Measurements from ENCODE around the gene CEP104.

The CEP104 gene

DNA sequence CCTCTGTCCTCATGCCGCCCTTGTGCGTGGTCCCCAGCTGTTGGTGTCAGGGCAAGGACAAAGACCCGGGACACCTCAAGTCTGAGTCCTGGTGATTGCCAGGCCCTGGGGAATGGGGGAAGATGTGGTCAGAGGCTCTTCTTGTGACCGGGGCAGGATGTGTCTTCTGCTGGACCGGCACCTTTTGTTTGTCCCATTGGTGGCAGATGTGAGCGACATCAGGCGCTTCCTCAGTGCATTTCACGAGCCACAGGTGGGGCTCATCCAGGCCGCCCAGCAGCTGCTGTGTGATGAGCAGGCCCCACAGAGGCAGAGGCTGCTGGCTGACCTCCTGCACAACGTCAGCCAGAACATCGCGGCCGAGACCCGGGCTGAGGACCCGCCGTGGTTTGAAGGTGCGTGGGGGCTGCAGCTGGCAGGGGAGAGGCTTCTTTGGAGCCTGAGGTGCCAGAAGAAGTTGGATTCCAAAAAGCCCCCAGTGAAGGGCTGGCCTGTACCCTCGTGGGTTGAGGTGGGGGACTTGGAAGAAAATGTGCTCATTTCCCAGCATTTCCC is 8.7 kb upstream of the CEP104 start:
- DNase-seq: no peak

DNA sequence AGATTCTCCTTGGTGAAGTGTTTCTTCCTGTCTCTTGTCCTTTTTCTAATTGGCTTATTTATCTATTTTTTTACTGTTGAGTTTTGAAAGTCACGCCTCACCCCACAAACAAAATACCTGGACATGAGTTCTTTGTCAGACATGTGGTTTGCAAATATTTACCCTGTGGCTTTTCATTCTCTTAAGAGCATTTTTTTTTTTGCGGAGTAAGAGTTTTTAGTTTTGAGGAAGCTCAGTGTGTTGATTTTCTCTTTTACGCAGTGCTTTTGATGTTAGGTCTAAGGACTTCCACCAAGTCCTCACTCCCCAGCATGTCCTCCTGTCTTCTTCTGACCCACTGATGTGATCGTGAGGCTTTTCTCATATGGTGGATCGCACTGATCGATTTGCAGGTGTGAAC is 7.9 kb upstream of the CEP104 start:
- no peak for DNase-seq

DNA sequence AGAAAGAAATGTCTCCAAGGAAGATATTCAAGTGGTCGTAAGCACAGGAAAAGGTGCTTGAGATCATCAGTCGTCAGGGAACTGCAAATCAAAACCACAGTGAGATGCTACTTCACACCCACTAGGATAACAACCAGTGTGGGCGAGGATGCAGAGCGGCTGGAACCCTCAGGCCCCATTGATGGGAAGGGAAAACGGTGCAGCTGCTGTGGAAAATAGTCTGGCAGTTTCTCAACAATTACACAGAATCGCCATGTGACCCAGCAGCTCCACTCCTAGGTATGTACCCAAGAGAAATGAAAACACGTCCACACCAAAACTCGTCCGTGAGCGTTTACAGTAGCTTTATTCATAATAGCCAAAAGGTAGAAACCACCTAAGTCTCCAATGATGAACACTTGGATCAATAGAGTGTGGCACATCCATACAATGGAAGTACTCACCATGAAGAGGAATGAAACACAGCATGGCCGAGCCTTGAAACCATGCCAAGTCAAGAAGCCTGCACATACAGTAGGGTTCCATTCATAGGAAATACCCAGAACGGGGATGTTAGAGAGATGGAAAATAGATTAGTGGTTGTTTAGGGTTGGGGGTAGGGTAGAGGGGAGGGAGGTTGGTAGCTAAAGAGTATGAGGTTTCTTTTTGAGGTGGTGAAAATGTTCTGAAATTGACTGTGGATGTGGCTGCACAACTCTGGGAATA is 6.4 kb upstream of the CEP104 start:
- no peak for DNase-seq

DNA sequence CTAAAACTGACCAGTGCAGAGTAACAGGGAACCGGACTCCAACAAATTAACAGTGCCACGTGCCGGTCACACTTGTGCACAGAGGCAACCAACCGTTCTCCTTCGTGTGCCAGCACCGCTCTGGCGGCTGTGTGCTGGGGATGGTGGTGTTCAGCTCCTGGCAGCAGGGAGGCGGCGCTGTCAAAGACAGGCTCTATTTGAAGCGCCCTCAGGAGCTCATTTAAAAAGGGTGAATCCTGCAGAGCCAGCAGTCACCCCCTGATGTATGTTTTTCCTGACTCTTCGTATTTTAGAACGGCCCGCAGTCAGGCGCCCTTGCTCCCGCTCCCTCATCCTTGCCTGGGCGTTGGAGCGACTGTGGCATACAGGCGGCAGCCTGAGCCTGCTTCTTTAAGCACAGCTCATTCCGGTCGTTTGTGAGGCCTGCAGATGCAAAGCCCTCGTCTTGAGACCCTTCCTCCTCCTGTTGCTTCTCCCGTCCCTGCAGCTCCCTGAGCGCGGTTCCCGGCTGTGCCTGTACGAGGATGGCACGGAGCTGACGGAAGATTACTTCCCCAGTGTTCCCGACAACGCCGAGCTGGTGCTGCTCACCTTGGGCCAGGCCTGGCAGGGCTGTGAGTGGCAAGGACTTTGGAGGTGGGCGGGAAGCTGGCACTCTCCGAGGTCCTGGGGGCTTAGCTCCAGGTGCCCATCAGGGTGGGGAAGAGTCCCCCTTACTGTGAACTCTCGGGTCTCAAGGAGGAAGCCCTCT is 1.4 kb upstream of the CEP104 start:
- peak in 1 of 5 donors; percentile 8 for DNase-seq

DNA sequence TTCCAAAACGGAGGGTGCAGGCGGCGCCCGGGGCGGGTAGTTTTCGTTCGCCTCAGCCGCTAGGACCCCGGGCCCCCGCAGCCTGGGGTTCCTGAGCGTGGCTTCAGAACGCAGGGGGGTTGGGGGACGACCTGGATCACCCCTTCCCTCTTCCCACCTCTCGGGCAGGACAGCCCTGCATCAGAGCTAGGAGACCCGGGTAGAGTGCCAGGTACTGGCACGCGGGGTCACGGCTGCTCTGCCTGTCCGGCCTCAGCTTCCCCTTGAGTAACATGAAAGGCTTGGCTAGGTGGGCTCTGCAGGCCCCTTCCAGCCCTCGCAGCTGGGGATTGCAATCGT is 749 bp upstream of the CEP104 start:
- DNase-seq: no peak

DNA sequence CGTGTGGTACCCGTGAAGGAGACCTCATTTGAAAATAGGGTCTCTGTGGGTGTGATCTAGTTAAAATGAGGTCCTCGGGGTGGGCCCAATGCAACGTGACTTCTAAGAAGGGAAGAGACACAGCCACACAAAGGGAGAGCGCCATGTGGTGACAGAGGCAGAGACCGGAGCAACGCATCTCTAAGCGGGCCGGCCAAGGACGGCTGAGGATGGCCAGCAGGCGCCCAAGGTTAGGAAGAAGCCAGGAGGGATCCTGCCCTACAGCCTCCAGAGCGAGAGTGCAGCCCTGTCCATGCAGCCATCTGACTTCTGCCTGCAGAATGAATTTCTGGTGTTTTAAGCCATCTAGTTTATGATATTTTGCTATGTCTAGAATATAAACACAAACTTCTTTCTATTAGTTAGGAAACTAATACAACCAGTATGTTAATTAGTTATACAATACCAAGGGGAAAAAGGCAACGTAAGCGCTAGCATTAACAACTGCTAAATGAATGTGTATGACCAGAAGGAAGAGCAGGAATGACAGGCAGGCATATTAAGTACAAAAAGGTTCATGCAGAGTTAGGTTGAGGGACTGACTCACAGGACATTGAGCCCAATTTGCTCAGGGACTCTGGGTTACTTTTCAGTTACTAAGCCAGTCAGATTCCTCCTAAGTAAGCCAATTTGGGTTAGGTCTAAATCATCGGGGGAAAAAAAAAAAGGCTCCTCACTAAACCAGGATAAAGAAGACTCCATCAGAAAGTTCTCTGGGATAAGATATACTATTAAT is 4.1 kb downstream of the CEP104 start:
- no peak for DNase-seq

DNA sequence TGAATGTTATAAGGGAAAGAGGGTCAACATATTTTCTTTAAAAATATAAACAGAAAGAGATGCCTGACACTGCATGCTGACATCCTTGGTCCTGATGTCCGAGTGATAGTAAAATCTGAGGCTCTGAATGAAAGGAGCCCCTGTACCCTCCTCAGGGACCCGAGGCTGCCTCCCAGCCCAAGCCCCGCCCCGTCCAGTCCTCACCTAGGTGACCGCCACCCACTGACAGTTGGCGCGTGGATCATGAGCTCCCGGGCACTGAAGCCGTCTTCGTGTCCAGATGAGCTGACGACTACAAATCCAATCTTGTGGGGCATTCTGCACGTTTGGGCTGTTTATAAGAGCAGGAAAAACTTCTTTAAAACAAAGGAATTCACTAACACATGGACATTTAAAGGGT is 4.9 kb downstream of the CEP104 start:
- DNase-seq: no peak

DNA sequence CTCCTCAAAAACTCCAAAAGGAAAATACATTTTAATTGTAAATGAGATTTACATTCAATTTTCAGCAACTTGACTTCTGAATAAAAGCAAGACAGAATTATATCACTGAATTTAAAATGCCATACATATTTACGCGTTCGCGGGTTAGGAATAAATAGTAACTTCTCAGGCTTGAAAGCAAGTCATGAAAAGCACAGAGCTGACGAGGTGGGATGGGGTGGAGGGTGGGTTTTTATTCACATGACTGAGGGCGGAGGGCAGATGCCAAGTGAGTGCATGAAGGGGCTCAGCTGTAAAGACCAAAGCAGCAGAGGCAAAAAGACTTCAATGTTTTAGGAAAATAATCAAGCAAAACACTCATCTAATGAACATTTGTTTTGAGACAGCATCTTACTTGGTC is 5.7 kb downstream of the CEP104 start:
- DNase-seq: no peak

DNA sequence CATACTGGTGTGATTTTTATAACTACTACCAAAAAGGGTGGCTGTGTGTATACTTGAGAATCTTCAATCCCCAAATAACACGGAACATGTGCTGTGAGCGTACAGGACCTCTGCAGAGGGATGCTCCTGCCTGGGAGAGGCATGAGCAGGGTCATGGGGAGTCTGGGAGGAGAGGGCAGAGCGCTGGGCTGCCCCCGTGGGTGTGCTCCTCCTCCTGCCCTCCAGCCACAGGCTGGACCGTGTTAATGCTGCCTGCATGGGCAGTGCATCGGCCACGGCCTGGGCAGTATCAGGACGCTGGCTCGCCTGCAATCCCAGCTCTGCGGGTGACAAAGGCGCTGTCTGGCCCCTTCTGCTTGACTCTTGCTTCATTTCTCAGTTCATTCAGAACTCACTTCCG is 6.2 kb downstream of the CEP104 start:
- DNase-seq: no peak

DNA sequence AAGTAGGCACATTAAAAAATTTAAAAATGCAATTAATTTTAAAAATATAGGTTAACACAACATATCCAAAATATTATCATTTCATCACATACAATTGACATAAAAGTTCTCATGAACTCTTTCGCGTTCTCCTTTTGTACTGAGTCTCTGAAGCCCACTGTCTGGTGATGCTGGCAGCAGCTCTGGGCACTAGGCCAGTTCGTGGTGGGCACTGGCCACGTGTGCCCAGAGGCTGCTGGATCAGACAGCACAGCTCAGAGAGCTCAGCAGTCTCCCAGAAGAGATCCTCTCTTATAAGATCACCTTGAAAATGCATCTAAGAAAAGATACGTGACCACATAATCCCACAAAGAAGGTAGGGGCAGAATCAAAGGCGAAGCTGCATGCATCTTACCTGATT is 9.9 kb downstream of the CEP104 start:
- DNase-seq: no peak

DNA sequence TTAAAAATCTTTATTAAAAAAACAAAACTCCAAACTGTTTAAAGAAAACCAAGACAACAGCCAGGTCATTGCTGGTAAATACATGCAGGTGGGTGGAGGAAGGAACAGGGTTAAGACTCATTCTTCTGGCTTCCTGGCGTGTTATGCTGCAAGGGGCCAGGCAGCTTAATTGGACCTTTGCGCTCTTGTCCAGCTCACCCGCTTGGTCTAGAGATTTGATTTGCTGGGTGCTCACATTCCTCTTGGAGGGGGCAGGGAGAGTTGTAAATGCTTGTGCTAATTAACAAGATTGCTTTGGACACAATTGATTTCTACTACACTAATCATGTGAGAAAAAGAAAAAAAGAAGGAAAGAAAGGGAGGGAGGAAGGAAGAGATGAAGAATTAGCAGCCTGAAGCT is 10.5 kb downstream of the CEP104 start:
- no peak for DNase-seq

DNA sequence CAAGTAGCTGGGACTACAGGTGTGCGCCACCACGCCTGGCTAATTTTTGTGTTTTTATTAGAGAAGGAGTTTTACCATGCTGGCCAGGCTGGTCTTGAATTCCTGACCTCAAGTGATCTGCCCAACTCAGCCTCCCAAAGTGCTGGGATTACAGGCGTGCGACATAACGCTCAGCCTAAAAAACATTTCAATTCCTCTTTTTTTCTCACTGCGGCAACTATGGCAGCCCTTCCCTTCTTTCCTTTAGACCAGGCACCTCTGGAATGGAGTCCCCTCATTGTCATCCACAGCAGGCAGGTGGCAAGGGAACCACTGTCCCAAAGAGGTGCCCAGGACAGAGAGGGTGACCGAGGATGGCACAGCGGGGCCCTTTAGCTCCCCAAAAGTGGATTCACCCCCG is 14.1 kb downstream of the CEP104 start:
- no peak for DNase-seq

DNA sequence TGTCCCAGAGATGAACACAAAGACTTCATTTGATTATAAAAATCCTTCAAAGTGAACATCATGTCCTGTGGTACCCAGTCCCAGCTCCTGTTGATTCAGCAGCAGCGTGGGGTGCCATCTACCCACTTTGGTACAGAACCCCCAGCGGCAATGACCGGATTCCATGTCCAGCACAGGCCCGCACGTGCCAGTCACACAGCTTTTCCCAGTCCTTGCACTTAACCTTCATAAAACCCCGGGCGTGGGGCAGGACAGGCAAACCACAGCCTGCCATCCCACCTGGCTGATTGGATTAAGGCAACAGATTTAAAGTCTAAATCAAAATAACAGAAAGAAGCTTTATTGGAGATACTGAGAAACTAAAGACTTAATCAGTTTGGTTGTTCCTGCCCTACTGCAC is 15.5 kb downstream of the CEP104 start:
- no peak for DNase-seq

DNA sequence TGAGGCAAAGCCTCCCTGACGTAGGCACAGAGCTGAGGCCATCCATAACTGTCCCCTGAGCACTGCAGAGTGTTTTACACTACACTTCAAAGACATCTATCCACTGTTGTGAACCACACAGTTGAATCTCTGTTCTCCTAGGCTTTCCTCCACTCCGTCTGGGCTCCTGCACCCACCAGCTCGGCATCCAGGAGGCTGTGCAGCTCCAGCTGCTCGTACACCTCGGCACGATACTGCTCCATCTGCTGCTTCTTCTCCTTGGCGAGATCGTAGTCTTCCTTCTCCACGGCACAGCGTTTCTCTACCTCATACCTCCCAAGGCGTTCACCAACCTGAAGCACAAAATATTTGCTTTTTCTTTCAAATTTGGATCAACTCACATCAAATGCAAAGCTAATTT is 18.2 kb downstream of the CEP104 start:
- DNase-seq: no peak

DNA sequence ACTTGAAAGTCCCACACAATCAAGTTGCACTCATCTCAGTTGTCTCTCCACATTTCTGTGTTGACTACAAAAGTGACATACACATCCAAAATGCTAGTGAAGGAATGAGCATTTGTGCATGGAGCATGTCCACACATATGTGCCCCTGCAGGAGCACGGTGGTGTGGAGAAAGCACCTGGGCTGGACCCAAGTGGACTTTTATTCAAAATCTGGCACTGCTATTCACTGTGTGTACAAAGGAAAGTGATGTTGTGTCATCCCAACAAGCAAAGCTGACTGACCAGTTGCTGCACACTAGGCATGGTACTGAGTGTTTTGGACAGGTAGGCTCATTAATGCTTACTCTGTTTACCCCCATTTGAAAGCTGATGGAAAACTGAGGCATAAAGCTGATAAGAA is 19.3 kb downstream of the CEP104 start:
- no peak for DNase-seq

DNA sequence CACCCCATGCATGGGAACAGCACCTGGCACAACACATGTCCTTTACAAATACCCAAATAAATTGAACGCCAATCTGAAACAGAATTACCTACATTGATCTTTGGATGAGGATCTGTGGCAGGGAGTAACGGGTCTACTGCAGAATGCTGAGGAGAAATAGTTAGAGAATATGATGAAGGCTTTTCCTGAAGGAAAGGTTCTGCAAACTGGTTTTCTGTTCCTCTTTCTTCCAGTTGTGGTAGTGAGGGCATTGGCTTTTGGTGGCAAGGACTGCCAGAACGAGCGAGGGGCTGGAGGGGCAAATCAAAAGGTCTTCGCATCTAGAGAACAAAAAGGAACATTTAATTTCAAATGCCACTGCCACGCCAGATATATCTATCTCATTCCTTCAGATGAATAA is 19.8 kb downstream of the CEP104 start:
- no peak for DNase-seq

DNA sequence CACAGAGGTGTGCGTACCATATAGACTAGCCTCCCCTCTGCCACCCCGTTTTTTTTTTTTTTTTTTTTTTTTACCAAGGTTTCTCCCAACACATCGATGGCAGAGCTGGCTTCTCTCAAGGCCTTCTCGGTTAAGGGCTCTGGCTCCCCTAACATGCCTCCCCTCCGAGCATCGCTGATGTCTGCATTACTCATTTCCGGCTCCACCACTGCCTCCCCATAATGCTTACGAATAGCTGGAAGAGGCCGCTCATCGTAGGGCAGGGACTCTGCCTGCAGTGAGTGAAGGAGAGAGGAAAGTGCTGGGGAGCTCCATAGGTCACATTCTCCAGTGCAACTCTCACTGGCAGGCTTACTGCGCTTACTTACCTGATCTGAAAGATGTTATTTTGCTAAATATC is 20.6 kb downstream of the CEP104 start:
- no peak for DNase-seq

DNA sequence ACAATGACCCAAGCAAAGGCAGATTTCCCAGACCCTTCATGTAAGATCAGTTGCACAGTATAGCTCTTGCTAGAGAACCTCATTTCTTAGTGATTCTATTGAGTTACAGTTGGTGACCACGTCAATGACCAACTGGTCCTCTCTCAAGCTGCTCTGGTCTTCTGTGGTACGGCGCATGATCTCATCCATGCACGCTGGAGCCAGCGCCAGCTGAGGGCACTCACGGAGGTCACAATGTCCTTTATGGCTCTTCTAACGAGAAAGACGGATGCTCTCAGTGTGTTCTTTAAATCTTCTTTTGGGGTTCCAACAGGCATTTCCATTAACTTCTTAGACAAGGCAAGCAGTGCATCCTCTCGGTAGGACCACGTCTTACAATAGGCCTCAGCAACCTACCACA is 22.3 kb downstream of the CEP104 start:
- DNase-seq: no peak

DNA sequence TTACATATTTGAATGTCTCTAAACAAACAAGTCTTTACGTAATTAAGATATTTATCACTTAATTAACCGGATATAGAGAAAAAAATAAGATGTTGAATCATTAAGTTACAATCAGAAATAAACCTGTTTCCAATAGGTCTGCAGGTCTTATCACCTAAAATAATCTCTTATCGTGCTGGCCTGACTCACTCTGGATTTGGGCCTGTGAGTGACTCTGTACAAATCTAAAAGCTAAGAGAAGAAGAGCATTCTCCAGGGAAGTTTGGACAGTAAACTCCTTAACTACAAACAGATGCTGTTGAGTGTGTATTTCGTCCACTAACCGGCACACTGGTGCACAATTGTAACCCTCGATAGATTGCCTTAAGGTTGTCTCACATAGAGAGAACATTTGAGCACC is 25.3 kb downstream of the CEP104 start:
- no peak for DNase-seq

DNA sequence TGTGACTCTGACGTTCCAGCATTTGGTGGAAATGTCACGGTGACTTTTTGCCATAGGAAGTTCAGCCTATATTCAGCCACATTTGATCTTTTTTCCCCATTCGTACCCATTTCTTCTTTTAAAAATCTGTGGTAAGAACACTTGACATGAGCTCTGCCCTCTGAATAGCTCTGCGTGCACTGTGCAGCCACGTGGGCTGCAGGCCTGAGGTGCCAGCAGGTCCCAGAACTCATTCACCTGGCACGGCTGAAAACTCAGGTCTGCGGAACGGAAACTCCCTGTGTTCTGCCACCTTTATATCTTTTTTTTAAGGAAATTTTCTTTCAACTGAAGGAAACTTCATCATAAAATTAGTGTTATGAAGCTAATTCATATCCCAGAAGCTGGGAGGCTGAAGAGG is 28.6 kb downstream of the CEP104 start:
- no peak for DNase-seq

DNA sequence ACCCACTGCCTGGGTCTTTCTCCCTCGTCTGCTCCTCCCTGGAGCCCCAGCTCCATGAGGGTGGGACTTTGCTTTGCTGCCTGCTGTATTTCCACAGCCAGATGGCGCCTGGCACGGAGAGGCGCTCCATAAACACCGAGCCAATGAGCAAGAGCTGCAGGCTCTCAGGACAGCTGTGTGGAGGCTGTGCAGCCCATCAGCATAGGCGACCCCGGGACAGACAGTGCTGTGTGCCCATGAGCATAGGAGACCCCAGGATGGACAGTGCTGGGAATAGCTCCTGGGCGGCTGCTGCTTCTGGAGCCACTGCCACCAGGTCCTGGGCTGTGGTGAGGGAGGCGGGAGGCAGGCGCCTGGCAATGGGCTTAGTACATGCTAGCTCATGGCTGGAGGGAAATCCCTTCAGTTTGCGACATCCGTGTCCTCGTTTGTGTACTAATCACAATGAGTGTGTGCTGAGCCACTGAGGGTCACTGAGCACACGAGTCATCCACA is 29.2 kb downstream of the CEP104 start:
- no peak for DNase-seq

DNA sequence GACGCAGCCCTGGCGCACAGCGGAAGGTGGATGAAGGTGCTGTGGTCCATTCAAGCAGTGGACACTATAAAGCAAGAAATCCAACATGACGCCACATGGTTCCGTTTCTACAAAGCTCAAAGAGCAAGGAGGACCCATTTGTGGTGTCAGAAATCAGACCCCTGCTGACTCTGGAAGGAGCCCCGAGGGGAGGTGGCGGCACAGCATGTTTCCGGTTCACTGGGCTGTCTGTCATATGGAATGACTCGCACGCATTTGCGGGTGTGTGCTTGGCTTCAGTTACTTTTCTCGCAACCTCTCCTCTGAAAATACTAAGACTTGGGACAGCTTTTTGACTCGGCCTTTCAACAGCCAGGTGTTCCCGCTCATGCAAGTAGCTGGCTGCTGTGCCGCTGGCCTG is 31.7 kb downstream of the CEP104 start:
- DNase-seq: no peak

DNA sequence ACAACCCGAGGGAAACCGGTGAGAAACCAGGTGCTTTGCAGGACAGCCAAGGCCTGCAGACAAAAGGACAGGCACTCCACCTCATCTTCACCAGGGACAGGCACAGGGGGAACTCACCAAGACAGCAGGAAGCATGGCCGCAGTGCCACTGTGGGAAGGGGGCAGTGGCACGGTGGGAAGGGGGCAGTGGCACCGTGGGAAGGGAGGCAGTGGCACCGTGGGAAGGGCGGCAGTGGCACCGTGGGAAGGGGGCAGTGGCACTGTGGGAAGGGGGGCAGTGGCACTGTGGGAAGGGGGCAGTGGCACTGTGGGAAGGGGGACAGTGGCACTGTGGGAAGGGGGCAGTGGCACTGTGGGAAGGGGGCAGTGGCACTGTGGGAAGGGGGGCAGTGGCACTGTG is 32.4 kb downstream of the CEP104 start:
- no peak for DNase-seq

DNA sequence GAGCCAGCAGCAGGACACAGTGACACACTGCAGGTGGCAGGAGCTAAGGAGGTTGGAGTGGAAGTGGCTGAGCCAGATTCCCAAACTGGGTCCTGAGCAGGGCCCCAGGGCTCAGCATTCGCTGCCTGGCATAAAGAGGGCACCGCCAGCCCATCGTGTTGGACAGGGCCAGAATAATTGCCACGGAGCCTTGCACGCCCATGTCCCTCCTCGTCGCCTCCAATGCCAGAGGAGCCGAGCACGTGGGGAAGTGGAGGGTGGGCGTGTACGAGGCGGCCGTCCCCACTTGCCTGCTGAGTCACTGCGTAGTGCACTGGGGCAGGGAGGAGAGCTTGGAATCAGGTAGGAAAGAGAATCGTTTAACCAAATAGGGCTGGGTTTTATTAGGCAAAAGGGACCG is 34.6 kb downstream of the CEP104 start:
- no peak for DNase-seq

Data from T-helper 1 cell (primary cell).